ENCODE data around the gene DMPK. TPM values are rescaled to one million over a fixed set of nuclear protein-coding genes. Genes with fewer than 3 reads are reported as not detected.

DMPK gene
- total and polyA plus RNA-seq, 9 of the 15 experiments (the other 6 are each of a cell fraction or from before 2014, with no cell fraction given): 0.24 to 31.3 (median 7.3) TPM

DNA sequence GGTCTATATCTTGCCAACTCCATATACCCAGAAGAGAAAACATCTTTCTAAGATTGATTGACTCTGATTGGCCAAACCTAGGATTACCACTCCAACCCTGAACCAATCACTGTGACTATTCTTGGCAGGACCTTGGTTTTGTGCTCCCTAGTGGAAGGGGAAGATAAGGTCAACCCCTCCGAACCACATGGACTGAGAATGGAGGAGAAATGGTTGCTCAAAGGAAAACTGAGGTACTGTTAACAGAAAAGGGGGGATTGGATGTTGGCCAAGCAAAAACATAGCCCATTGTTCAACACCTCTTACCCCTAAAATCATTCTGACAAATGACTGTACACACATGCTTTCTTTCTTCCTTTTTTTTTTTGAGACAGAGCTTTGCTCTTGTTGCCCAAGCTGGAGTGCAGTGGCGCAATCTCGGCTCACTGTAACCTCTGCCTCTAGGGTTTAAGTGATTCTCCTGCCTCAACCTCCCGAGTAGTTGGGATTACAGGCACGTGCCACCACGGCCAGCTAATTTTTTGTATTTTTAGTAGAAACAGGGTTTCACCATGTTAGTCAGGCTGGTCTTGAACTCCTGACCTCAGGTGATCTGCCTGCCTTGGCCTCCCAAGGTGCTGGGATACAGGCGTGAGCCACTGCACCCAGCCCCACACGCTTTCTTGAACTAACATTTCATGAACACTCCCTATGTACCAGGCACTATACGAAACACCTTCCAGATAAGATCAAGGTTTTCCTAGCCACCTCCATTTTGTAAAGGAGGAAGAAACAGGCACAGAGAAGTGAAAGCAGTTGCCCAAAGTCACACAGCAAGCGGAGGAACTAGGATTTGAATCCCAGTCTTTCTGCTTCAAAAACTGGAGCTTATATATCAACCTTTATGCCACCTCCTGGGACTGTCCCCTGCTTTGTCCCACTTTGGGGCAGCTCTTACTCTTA lies 42.5 kb downstream of the DMPK start (continued):
- TF ChIP-seq, protein P1, sequence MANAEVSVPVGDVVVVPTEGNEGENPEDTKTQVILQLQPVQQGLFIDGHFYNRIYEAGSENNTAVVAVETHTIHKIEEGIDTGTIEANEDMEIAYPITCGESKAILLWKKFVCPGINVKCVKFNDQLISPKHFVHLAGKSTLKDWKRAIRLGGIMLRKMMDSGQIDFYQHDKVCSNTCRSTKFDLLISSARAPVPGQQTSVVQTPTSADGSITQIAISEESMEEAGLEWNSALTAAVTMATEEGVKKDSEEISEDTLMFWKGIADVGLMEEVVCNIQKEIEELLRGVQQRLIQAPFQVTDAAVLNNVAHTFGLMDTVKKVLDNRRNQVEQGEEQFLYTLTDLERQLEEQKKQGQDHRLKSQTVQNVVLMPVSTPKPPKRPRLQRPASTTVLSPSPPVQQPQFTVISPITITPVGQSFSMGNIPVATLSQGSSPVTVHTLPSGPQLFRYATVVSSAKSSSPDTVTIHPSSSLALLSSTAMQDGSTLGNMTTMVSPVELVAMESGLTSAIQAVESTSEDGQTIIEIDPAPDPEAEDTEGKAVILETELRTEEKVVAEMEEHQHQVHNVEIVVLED (CRISPR knock-in tag; IDR thresholded peaks at IDR 0.05): no peak
- no peak for TF ChIP-seq SMC3 (conservative IDR thresholded peaks at IDR 0.05; ENCODE audit: insufficient read depth, low read depth, low read length)
- TF ChIP-seq, protein P2, sequence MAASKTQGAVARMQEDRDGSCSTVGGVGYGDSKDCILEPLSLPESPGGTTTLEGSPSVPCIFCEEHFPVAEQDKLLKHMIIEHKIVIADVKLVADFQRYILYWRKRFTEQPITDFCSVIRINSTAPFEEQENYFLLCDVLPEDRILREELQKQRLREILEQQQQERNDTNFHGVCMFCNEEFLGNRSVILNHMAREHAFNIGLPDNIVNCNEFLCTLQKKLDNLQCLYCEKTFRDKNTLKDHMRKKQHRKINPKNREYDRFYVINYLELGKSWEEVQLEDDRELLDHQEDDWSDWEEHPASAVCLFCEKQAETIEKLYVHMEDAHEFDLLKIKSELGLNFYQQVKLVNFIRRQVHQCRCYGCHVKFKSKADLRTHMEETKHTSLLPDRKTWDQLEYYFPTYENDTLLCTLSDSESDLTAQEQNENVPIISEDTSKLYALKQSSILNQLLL (CRISPR knock-in tag; IDR thresholded peaks at IDR 0.05; ENCODE audit: borderline replicate concordance): no peak

DNA sequence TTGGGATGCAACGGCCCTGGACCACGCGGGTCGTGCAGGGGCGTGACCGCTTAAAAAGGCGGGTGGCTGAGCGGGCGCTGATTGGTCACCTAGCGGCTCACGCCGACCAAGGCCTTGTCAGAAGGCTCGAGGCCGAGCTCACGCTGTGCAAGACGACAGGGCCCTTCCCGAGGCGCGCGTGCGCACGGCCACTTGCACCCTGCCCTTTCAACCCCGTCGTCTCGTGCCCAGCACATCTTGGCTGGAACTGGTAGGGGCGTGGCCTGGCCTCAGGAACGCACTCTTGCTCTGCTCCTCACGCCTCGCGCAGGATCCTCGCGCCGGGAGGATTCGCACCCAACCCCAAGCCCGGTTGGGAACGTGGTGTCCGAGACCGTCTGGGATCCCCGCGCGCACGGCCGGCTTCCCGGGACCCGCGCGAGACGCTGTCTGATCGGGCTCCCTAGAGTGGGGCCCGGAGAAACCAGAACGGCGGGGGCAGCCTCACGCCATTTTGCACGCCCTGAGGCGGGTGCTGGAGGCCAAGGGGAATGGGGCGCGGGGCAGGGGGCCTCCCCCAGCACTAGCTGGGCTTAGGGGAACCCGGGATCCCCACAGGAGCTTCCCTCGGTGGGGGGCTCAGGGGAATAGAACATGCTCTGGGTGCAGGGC lies 49.0 kb downstream of the DMPK start, which contains the start of gene MEIOSIN:
Gene MEIOSIN (plus strand): TSS at position 280 of the 651 bp plus-strand sequence. CDS start 1,938 bp downstream, outside the sequence.
- Histone ChIP-seq H3K9ac (ENCODE audit: insufficient read depth in 1 of 2, low read depth in 2 of 2, low read length in 2 of 2) (no peak within 1 kb of the TSS), H2AFZ (ENCODE audit: low read depth, low read length) (peak within 1 kb of the TSS; percentile 38), H3K9me3 (replicated peaks; ENCODE audit: control insufficient read depth, insufficient read depth, low read depth, low read length) (no peaks in the 10 kb centered on the region), H3K9me1 (ENCODE audit: control insufficient read depth, insufficient read depth, low read length) (no peaks in the 10 kb centered on the region), H4K20me1 (replicated peaks; ENCODE audit: control insufficient read depth, insufficient read depth, low read length) (peaks cover 5% of the 10 kb centered on the region; the same call in 1 of the 2 replicates), H3K4me2 (ENCODE audit: insufficient read depth, low read length) (no peak within 1 kb of the TSS), H3K4me1 (replicated peaks in 1 of 2; ENCODE audit: control insufficient read depth in 2 of 2, insufficient read depth in 2 of 2, low read length in 2 of 2) (peaks cover 17 to 45% of the 10 kb centered on the region in 2 experiments), H3K27ac (ENCODE audit: extremely low read depth, low read depth, low read length) (0 out of 3 replicates have a peak within 1 kb of the TSS, but pooled peaks have one; percentile 10), H3K36me3 (ENCODE audit: control insufficient read depth, insufficient read depth, low read length) (no peaks in the 10 kb centered on the region), H3K27me3 (ENCODE audit: control insufficient read depth in 2 of 2, insufficient read depth in 2 of 2, low read length in 2 of 2) (no peaks in the 10 kb centered on the region), H3K79me2 (ENCODE audit: control insufficient read depth, insufficient read depth, low read length) (peaks cover 25% of the 10 kb centered on the region), H3K4me3 (no peak within 1 kb of the TSS)
- TF ChIP-seq ZC3H8 (IDR thresholded peaks at IDR 0.05): no peak
- TF ChIP-seq, protein P3, sequence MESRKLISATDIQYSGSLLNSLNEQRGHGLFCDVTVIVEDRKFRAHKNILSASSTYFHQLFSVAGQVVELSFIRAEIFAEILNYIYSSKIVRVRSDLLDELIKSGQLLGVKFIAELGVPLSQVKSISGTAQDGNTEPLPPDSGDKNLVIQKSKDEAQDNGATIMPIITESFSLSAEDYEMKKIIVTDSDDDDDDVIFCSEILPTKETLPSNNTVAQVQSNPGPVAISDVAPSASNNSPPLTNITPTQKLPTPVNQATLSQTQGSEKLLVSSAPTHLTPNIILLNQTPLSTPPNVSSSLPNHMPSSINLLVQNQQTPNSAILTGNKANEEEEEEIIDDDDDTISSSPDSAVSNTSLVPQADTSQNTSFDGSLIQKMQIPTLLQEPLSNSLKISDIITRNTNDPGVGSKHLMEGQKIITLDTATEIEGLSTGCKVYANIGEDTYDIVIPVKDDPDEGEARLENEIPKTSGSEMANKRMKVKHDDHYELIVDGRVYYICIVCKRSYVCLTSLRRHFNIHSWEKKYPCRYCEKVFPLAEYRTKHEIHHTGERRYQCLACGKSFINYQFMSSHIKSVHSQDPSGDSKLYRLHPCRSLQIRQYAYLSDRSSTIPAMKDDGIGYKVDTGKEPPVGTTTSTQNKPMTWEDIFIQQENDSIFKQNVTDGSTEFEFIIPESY (CRISPR knock-in tag; IDR thresholded peaks at IDR 0.05): peak; percentile 97
- BruUV-seq (replicated peaks): no TSS peak
- FAIRE-seq (no peak), ATAC-seq (no peak), DNase-seq (ENCODE audit: extremely low read depth in 1 of 4, low spot score in 3 of 4) (no peak)
- CTCF ChIA-PET (ENCODE audit: low intra/inter-chr PET ratio): interaction anchor here (0.6 kb wide), 1 partner anchor 1050 kb away, joined by 3 read pairs; no protein-coding TSS in a partner anchor
- in situ Hi-C loops (cut with MboI) (no loop called here), intact Hi-C loops (cut with micrococcal nuclease) (no loop called here)
- POLR2A ChIA-PET: interaction anchor here (0.6 to 3.8 kb wide), 2 partner anchors 17 to 39 kb away, joined by 3 to 16 read pairs; no protein-coding TSS in a partner anchor
- 93% methylated on average over 29 of the region's 59 CpGs for WGBS (ENCODE audit: insufficient coverage, low coverage, missing lambda C conversion rate)

Measured in K562 (cell line).